ENCODE data around the gene KCNC1.

Gene KCNC1

GRCh38 chr11:17734418-17734911 lies at the start of gene KCNC1:
Gene KCNC1 (plus strand): TSS chr11:17734781. CDS start chr11:17736003, 1,222 bp downstream.
- in situ Hi-C loops (cut with MboI; ENCODE audit: low sequenced_read_pairs) = no loop called here

DNA sequence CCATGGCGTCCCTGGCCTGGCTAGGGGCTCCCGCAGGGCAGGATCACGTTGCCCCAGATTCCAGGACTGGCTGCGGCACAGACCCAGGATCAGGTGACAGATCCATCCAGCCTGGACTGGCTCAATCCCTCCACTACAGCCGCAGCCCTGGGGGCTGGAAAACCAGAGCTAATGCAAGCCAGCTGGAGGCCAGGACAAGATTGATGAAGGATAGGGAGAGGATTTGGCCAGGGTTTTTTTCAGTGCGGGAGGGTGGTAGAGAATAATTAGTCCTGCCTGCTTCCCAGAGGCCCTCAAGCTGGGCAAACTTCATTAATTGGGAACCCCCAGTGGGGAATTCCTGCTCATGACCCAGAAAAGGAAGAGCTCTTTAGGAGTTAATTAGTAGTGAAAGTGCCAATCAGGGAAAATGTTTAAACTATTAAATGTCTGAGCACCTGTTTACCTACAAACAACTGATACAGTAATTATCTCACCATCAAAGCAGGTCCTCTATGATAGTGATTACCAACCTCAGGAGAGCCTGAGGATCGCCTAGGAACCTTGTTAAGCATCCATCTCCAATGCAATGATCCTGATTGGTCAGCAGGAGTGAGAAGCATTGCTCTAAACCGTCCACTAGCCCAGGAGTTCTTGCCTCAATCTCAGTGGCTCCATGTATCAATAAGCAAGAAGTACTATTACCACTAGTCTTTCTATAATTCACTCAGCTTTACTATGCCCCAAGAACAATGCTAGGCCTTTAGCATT lies 48.2 kb upstream of the KCNC1 start:
- in situ Hi-C loops (cut with MboI; ENCODE audit: low sequenced_read_pairs) = no loop called here

DNA sequence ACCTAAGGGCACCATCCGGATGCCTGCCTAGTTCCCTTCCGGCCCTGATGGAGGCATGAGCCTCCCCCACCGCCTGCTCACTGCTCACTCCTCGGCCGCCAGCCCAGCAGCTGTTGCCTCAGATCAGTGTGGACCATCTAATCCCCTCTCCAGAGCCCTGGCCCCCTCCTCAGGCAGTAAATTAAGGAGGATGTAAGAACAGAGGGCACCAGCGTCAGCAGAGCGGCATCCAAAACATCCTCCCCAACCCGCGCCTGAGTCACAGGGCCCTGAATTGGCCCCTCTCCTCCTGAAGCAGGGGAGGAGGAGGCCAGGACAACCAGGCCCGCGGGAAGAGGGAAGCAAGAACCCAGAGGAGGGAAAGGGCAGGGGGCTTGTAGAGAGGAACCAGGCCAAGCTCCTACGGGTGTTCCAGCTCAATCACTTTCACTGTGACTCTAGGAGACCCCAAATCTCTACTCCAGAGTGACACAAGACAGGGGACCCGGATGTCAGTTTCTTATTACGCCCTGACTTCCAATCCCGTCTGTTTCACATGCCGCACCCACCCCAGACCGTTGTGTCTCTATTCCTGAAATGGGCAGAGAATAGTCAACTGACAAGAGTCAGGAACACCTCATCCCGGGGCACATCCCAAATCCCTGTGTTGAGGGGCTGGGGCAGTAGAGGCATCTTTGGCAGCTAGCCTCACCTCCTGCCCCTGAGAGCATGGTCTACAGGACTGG lies 46.5 kb upstream of the KCNC1 start:
- in situ Hi-C loops (cut with MboI; ENCODE audit: low sequenced_read_pairs) = no loop called here

GRCh38 chr11:17691550-17691949 lies 43.0 kb upstream of the KCNC1 start:
- in situ Hi-C loops (cut with MboI; ENCODE audit: low sequenced_read_pairs) = no loop called here

- in situ Hi-C loops (cut with MboI; ENCODE audit: low sequenced_read_pairs) = no loop called here
Observed at GRCh38 chr11:17691976-17692375, 42.6 kb upstream of the KCNC1 start.

DNA sequence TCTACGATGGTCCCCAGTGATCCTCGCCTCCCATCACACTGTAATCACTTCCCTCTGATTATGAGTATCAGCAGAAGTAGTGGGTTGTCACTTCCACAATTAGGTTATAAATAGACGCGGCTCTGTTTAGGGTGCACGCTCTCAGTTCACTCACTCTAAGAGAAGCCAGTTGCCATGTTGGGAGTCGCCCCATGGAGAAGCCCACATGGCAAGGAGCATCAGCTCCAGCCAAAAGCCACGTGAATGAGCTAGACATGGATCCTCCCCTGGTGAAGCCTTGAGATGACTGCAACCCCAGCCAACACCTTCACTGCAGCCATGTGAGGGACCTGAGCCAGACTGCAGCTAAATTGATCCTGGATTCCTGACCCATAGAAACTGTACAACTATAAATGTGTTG lies 41.6 kb upstream of the KCNC1 start:
- in situ Hi-C loops (cut with MboI; ENCODE audit: low sequenced_read_pairs) = no loop called here

GRCh38 chr11:17693531-17693930 lies 41.0 kb upstream of the KCNC1 start:
- in situ Hi-C loops (cut with MboI; ENCODE audit: low sequenced_read_pairs) = no loop called here

GRCh38 chr11:17694494-17695110 lies 40.0 kb upstream of the KCNC1 start:
- in situ Hi-C loops (cut with MboI; ENCODE audit: low sequenced_read_pairs) = no loop called here

DNA sequence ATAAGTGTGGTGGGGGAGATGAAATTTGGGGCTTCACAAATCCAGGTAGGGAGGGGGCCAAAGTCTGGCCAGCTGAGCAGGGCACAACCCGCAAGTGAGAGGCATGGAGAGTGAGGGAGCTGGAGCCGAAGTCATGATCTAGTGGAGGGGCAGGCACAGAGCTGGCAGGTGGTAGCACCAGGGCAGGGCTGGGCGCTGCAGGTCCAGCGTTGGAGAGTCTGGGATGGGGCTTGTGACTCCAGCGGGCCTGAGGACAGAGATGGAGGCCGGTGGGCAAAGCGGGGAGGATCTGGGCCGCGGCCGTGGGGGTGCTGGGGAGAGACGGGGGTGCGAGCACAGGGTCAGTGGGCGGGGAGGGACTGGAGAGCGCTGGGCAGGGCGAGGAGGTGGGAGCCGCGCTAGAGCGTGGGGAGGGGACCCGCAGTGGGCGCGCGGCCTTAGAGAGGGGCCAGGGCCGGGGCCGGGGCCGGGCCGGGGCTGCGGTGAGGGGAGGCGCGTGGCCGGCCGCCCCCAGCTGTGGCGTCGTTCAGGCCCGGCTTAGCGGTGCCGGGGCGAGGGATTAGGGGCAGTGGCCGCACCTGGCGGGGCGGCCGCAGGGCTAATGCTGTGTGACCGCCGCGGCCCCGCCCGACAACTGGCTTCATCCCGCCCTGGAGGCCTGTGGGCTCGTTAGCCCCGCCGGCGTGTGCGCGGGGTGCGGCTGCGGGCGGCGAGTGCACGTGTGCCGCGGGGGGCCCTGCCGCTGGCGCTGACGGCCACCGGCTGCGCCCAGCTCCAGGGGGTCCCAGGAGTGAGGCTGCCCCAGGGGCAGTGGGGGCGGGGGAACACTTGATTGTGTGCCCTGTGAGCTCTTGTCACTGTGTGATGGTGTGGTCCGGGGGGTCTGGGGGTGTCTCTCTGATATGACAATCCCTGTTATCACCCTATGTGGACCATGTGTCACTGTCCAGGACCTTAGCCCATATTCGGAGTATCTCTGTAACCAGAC lies 38.8 kb upstream of the KCNC1 start:
- in situ Hi-C loops (cut with MboI; ENCODE audit: low sequenced_read_pairs) = no loop called here

- in situ Hi-C loops (cut with MboI; ENCODE audit: low sequenced_read_pairs) = no loop called here
Observed at GRCh38 chr11:17696741-17697140, 37.8 kb upstream of the KCNC1 start.

DNA sequence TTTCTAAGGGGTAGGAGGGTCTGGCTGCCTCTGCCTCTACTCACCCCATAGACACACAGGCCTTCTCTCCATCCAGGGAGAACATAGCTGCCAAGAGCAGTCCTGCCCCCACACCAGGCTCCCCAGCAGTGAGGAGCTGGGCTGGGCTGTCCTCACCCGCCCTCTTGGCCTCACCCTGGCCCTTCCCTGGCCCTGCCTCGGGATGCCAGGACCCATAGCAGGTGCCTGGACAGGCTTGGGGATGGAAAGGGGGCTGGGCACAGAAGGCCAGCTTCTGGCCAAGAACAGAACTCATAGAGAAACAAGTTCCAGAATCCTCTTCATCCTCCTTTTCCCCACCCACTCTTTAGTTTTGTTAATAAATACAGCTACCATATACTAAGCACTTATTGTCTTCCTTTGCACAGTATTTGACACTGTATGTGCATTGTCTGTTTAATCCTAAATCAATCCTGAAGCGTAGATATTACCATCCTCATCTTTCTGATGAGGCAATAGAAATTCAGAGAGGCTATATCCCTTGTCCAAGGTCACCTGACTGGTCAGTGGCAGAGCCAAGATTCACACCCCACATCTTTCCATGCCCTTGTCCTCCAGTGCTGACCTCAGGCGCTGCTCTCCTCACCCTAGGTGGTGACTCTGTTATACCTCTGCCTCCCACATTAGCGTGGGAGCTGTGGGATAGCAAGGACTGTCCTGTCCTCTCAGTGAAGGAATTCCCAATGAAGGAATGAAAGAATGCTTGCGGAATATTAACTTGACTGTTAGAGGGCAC lies 37.2 kb upstream of the KCNC1 start:
- in situ Hi-C loops (cut with MboI; ENCODE audit: low sequenced_read_pairs) = no loop called here

DNA sequence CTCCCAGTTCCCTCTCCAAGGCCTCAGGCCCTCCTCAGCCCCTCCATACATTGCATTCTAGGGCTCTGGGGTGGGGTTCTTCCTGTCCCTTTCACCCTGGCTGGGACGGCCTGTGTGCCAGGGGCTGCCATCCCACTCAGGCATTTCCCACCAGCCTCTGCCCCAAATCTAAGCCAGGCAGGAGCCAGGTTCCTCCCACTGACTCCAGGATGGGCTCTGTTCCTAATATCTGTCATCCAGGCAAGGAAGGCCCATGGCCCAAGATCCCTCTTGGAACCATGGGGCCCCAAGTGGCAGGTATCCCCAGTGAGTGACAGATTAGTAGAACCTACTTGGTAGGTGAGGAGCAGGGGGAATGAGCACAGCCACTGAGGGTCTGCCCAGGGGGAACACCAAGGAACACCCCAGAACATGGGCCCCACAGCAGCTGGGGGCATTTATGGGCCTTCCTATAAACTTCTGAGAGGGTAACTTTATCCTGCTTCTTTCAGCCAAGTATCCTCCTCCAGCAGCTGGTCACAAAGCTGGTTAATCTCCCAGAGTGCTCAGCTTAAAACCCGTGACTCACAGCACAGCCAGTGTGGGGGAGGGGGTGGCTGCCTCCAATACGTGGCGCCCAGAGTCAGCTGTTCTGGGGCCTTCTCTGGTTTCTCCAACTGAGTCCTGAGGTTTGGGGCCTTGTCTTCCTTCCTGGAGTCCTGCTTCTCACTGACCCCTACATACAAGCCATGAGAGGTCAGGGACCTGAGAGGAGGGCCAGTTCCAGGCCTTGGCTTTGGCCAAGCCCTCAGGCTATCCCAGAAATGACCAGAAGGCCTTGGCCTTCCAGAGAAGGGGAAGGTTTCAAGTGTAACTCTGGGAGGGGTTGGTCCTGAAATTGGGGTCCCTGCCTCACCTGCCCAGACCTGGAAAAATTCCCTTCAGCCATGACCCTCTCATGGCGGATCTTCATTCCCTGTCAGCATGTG lies 35.1 kb upstream of the KCNC1 start:
- in situ Hi-C loops (cut with MboI; ENCODE audit: low sequenced_read_pairs) = no loop called here

- in situ Hi-C loops (cut with MboI; ENCODE audit: low sequenced_read_pairs) = no loop called here
Observed at GRCh38 chr11:17700991-17701390, 33.6 kb upstream of the KCNC1 start.

DNA sequence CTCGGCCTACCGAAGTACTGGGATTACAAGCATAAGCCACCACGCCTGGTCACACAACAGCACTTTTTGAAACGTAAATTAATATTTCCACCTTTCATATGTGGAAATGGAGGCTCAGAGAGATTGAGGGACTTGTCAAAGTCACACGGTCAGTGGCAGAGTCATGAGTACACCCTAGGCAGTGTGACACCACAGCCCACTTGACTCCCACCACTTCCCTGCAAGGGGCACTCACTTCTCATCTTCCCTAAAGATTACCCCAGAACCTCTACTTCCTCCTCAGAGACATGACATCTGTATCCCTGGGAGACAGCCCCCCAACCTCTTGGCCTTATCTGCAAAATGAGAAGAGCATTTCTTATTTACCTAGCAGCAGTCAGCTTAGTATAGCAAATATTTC lies 31.7 kb upstream of the KCNC1 start:
- in situ Hi-C loops (cut with MboI; ENCODE audit: low sequenced_read_pairs) = no loop called here

DNA sequence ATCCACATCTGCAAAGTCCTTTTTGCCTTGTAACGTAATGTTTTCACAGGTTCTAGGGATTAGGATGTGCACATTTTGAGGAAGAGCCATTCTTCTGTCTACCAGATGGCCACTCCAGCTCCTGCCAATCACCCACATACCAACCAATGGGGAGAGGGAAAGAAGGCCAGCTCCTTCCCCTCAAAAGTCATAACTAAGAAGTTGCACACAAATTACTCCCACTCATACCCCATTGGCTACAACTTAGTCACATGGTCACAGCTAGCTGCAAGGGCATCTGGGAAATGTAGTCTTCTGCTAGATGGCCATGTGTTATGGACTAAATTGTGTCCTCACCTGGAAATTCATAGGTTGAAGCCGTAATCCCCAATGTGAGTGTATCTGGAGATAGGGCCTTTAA lies 30.6 kb upstream of the KCNC1 start:
- in situ Hi-C loops (cut with MboI; ENCODE audit: low sequenced_read_pairs) = no loop called here

GRCh38 chr11:17707830-17708229 lies 26.8 kb upstream of the KCNC1 start:
- in situ Hi-C loops (cut with MboI; ENCODE audit: low sequenced_read_pairs) = no loop called here

DNA sequence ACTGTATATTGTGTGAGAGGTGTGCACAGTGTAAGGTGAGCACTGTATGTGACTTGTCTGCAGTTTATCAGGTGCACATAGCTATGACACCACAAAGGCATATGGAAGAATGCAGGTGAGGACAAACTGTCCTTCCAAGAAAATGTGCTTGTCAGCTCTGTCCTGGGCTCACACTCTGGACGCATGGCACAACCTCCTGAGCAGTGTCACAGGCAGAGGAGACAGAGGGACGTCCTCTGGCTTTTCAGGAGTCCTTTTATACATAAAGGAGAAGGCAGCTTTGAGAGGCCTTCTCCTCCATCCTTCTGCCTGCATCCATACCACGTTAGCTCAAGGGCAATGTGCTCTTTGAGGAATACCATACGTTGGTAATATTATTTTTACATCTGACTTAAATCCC lies 22.7 kb upstream of the KCNC1 start:
- in situ Hi-C loops (cut with MboI; ENCODE audit: low sequenced_read_pairs) = no loop called here

DNA sequence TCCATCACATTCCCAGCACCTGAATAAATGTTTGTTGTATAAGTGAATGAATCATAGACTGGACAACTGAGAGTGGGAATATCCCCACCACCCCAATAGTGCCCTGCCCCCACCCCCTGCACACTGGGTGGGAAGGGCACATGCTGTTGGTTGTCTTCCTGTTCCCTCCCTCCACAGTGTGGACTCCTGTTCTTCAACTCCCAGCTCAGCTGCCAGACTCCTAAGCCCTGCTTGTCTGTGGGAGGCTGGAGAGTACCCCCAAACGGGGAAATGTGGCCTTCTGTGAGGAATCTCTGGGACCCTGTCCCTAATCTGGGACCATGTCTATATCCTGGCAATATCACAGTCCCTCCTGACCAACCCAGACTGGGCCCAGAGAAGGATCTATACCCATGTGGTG lies 20.7 kb upstream of the KCNC1 start:
- in situ Hi-C loops (cut with MboI; ENCODE audit: low sequenced_read_pairs) = no loop called here

- in situ Hi-C loops (cut with MboI; ENCODE audit: low sequenced_read_pairs) = no loop called here
Observed at GRCh38 chr11:17714356-17714854, 20.2 kb upstream of the KCNC1 start.

Data from hTERT RPE-1 (cell line).